Activated naive CD4-positive, alpha-beta T cell treated with anti-CD3 and anti-CD28 coated beads, Interleukin-2, amount 50 U/mL, for 72 hours (primary cell): Measurements from ENCODE around the gene MAP3K7. TPM values are rescaled to one million over a fixed set of nuclear protein-coding genes. Genes with fewer than 3 reads are reported as not detected.
A peak's percentile ranks its signal among the peaks of the same experiment; 100 is the strongest.

ENCODE experiments used
- ATAC-seq, 2 donors: fragments of 150-1000 bp; cut with Tn5 transposase; 2 replicates each; pipeline ENCODE4 v1.10.0; 2021; ENCODE audit warnings: mild to moderate bottlenecking in 2 of 2, moderate library complexity in 2 of 2
- DNase-seq, 2 donors: peaks; one replicate each; pipeline ENCODE4 v3.0.0; 2021 to 2022; ENCODE audit warnings: low spot score in 2 of 2
- H3K27ac Mint-ChIP-seq, 2 donors: one replicate each; pipeline ENCODE4 v1.8.0; 2022; ENCODE audit warnings: mild to moderate bottlenecking in 2 of 2, mixed read lengths in 2 of 2
- H3K36me3 Mint-ChIP-seq, 2 donors: one replicate each; pipeline ENCODE4 v1.8.0; 2022; ENCODE audit warnings: mixed read lengths in 2 of 2
- H3K9me3 Mint-ChIP-seq, 2 donors: one replicate each; pipeline ENCODE4 v1.8.0; 2022; ENCODE audit warnings: mixed read lengths in 2 of 2
- total RNA-seq, 2 donors: library from RNA; stranded (reverse); gene quantifications; one replicate each; pipeline ENCODE4 v1.2.3, GENCODE V29; 2022

The MAP3K7 gene
- total RNA-seq: 10 to 100 TPM; 34.5 to 36.4 TPM

- no peaks in the 10 kb centered on the region for H3K9me3 Mint-ChIP-seq
- peak; percentile 85 to 88 for ATAC-seq
- DNase-seq: peak; percentile 91 to 94
- peaks cover 6 to 15% of the 10 kb centered on the region in 2 donors for H3K36me3 Mint-ChIP-seq
- peak within 1 kb of the TSS; percentile 97 to 98 for H3K27ac Mint-ChIP-seq
Measured at GRCh38 chr6:90586836-90587638, at the start of gene MAP3K7. MAP3K7 (minus strand) TSS chr6:90587072; CDS start chr6:90586883, 189 bp downstream.

DNA sequence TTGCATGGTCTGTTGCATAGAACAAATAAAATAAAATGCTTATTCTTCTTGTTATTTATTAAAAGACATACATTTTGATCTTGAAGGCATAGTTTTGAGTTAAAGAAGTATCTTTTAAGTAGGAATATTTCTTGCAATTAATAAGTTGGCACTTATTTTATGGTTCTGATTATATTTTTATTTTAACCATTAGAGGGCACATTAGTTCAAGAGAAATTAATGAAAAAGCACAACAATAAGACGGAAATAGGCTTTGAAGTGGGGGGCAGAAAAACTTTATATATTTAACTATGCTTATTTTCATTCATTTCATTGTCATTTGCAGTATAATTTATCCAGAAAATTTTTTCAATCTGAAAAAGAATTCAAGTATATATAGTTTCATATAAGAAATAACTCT lies 44.2 kb upstream of the MAP3K7 start:
- no peak overlapping the region for H3K27ac Mint-ChIP-seq
- DNase-seq (no peak), ATAC-seq (no peak)
- peaks cover 0 to 1% of the 10 kb centered on the region in 2 donors for H3K36me3 Mint-ChIP-seq
- peaks cover 0 to 4% of the 10 kb centered on the region in 2 donors for H3K9me3 Mint-ChIP-seq

- no peak for ATAC-seq
- no peak overlapping the region for H3K27ac Mint-ChIP-seq
- no peak for DNase-seq
- H3K36me3 Mint-ChIP-seq: peaks cover 0 to 23% of the 10 kb centered on the region in 2 donors
- H3K9me3 Mint-ChIP-seq: peaks cover 5 to 13% of the 10 kb centered on the region in 2 donors
Measured at GRCh38 chr6:90621581-90621980, 34.7 kb upstream of the MAP3K7 start.

DNA sequence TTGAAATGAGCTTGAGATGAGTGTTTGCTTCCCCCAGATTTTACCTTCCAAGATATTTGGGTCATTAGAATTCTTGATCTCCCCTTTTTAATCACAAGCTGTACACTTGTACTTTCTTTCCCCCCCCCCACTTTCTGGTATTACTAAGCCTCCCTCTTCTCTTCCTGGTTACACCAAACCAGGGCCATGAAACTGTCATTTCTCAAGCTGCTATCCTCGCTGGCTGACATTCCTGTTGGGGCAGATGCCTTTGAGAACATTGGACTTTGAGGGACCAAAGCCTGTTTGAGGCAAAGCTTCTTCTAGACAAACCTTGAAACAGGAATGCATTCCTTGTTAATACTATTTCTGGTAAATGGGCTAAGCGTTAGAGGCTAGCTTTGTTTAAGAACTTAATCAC lies 32.3 kb upstream of the MAP3K7 start:
- peaks cover 2% of the 10 kb centered on the region in 2 donors for H3K9me3 Mint-ChIP-seq
- H3K27ac Mint-ChIP-seq: no peak overlapping the region
- peaks cover 0 to 7% of the 10 kb centered on the region in 2 donors for H3K36me3 Mint-ChIP-seq
- ATAC-seq: no peak
- DNase-seq: no peak

DNA sequence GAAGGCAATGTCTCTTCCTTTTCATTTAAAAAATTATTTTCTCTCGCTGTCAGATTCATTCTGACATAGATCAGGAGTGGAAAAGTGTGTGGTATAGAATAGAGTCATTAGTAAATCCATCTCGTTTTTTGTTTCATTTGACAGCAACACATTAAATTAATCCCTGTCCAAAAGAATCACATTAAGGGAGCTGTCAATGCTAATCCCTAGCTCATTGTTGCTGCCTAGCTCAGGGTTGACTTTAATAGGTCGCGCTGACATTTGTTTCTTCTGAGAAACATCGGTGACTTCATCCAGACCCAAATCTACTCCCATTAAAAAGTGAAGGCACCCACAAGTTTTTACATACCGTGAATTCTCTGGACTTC lies 25.4 kb upstream of the MAP3K7 start:
- Mint-ChIP-seq H3K36me3 (no peaks in the 10 kb centered on the region), H3K9me3 (no peaks in the 10 kb centered on the region), H3K27ac (no peak overlapping the region)
- ATAC-seq: no peak
- no peak for DNase-seq

DNA sequence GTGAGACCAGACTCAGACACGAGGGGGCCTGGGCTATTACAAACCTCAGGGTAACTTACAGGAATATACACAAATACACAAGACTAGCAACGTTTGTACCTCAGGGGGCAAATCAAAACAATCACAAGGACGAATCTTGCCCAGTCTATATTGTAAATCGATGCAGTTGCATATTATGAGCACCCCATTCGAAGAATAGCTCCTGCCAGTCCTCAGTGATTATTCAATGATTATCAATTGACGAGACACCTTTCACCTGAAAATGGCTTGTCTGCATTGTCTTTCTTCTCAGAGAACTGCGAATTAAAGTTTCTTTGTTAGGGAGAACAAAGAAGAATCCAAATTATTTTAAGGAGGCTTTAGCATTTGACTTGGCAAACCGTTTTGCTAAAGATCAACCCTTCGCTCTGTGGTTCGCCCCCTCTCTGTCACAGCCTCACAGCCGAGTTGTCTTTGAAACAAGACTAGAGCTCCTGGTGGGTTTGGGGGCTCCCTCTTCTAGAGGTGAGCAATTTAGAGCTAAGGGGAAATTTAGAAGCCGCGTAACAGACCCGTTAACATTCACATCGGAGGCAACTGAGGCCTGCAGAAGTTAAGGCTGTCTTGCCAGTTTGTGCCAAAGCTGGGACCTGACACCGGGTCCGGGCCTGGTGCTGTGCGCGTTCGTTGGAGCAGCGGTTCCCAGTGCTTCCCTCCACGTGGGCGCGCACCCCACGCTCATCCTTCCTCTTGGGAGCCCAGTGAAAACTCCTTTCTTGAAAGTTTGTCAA lies 24.9 kb upstream of the MAP3K7 start:
- ATAC-seq (no peak), DNase-seq (no peak)
- peak overlapping the region in 1 of 2 donors; percentile 45 for H3K27ac Mint-ChIP-seq

DNA sequence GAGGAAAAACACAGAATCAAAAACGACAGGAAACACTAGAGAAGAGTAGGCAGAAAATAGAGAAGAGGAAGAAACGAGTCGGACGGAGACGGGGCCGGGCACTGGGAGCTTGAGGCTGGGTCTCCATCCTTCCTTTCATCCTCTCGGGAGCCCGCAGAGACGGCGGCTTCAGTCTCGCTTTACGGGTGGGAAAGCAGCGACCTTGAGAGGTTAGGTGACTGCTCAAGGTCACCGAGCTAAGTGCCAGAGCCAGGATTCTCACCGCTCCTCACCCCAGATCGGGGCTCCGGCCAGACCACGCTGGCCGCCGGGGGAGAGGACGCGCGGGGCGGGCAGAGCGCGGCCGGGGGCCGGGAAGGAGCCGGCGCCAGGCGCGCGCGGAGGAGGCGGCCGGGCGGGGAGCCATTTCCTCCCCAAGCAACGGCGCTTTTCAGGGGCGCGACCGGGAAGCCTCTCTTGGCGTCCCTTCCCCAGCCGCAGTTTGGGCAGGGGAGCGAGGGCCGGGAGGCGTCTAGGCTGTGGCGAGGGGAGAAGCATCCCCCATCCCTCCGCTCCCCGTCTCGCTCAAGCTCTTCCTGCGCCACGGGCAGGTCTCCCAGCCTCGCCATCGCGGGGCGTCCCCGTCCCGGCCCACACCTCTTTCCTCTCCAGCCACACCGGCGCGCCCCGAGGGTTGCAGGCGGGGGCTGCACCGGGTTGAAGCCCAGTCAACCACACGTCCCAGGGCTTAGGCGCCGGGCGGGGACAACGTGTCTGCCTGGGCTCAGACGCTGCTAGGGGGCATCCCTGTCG lies 24.1 kb upstream of the MAP3K7 start:
- Mint-ChIP-seq H3K36me3 (no peaks in the 10 kb centered on the region), H3K9me3 (no peaks in the 10 kb centered on the region), H3K27ac (peak overlapping the region; percentile 2 to 73)
- ATAC-seq (peak; percentile 76 to 96), DNase-seq (peak; percentile 43 to 67)

More for the DNA sequence above, 24.9 kb upstream of the MAP3K7 start:
- H3K9me3 Mint-ChIP-seq: no peaks in the 10 kb centered on the region
- no peaks in the 10 kb centered on the region for H3K36me3 Mint-ChIP-seq

DNA sequence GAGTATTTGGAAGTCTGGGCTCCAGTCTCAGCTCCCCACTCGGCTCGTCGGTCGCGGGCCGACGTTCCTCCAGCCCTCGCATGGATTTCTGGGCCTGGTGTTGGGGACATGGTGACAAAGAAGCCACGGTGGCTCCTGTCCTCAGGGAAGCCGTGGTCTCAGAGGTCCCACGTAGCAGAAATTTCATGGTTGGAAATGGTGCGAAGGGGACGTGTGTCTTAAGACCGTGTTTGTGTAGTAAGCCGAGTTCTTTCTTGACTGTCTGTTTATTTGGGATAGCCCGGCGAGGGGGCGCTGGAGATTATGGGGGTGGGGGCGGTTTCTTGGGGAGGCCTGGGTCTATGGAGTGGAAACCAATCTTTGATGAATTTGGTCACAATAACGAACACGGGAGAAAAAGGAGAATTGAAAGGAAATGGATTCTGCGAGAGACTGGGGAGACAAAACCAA lies 23.5 kb upstream of the MAP3K7 start:
- Mint-ChIP-seq H3K27ac (peak overlapping the region; percentile 2 to 73), H3K9me3 (no peaks in the 10 kb centered on the region), H3K36me3 (no peaks in the 10 kb centered on the region)
- peak in 1 of 2 donors; percentile 10 for DNase-seq
- ATAC-seq: no peak

DNA sequence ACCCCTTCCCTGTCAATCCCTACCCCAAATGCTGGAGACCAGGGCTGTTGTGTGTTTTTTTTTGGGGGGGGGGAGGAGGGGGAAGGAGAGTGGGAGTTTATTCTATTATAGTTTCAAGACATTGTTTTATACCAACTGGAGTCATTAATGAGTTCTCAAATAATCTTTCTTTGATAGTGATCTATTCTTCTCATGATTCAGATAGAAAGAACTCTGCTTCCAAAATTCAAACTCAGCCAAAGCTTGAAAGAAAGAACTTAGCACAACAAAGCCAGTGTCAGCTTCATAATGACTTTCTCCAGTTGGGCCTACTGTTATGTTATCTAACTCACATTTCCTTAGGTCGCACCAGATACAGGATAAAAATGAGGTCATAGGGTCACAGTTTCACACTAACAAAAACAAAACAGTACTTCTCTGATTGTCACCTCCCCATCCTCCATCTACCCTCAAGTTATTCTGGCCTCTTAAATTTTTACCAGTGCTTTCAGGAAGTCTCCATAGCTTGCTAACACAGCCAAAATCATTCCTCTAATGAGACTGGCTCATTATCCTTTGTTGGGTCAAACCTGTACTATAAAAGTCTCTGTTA lies 19.0 kb upstream of the MAP3K7 start:
- no peak for DNase-seq
- peak in 1 of 2 donors; percentile 26 for ATAC-seq
- no peaks in the 10 kb centered on the region for H3K36me3 Mint-ChIP-seq
- H3K9me3 Mint-ChIP-seq: no peaks in the 10 kb centered on the region
- no peak overlapping the region for H3K27ac Mint-ChIP-seq

GRCh38 chr6:90604546-90604945 lies 17.7 kb upstream of the MAP3K7 start:
- H3K9me3 Mint-ChIP-seq: no peaks in the 10 kb centered on the region
- no peaks in the 10 kb centered on the region for H3K36me3 Mint-ChIP-seq
- no peak overlapping the region for H3K27ac Mint-ChIP-seq
- DNase-seq (no peak), ATAC-seq (no peak)

DNA sequence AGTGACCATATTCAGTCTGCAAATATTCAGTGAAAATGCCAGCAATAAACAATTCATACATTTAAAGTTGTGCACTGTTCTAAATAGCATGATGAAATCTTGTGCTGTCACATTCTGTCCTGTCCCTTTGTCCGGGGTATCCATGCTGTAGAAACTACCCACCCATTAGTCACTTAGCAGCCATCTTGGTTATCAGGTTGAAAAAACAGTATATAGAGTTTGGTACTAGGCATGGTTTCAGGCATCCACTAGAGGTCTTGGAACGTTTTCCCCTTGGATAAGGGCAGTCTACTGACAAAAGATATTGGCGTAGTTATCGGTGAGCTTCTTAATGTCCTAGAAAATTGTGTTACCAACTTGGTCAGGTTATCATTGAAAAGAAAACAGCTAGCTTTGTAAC lies 12.3 kb upstream of the MAP3K7 start:
- DNase-seq (no peak), ATAC-seq (no peak)
- Mint-ChIP-seq H3K9me3 (no peaks in the 10 kb centered on the region), H3K27ac (no peak overlapping the region), H3K36me3 (no peaks in the 10 kb centered on the region)

- H3K36me3 Mint-ChIP-seq: no peaks in the 10 kb centered on the region
Measured at GRCh38 chr6:90598192-90598951, 11.5 kb upstream of the MAP3K7 start.

GRCh38 chr6:90596967-90597539 lies 10.2 kb upstream of the MAP3K7 start:
- no peak for DNase-seq
- H3K36me3 Mint-ChIP-seq: no peaks in the 10 kb centered on the region
- ATAC-seq: no peak
- no peak overlapping the region for H3K27ac Mint-ChIP-seq
- no peaks in the 10 kb centered on the region for H3K9me3 Mint-ChIP-seq

More at GRCh38 chr6:90598192-90598951, 11.5 kb upstream of the MAP3K7 start:
- no peak for DNase-seq
- Mint-ChIP-seq H3K27ac (no peak overlapping the region), H3K9me3 (no peaks in the 10 kb centered on the region)
- ATAC-seq: no peak

GRCh38 chr6:90595854-90596253 lies 9.0 kb upstream of the MAP3K7 start:
- Mint-ChIP-seq H3K36me3 (no peaks in the 10 kb centered on the region), H3K27ac (no peak overlapping the region), H3K9me3 (no peaks in the 10 kb centered on the region)
- DNase-seq (no peak), ATAC-seq (no peak)

- Mint-ChIP-seq H3K36me3 (peaks cover 6 to 15% of the 10 kb centered on the region in 2 donors), H3K9me3 (no peaks in the 10 kb centered on the region), H3K27ac (peak overlapping the region; percentile 97 to 98)
- DNase-seq (no peak), ATAC-seq (peak; percentile 14 to 18)
Measured at GRCh38 chr6:90586546-90586835, 381 bp downstream of the MAP3K7 start.
